CD14-positive monocyte (primary cell): ENCODE measurements around the gene WASHC4. TPM values are rescaled to one million over a fixed set of nuclear protein-coding genes. Genes with fewer than 3 reads are reported as not detected.

ENCODE experiments used
- DNase-seq, 3 donors: peaks; one replicate each; pipeline ENCODE4 v3.0.0-alpha.2; 2011 to 2022
- H2AFZ ChIP-seq: 2 replicates; pipeline ENCODE4 v1.6.0; 2012; ENCODE audit warnings: mild to moderate bottlenecking, low read depth, low read length, inconsistent platforms; ENCODE audit not compliant: insufficient read depth, poor library complexity, severe bottlenecking
- H3K27ac ChIP-seq, 2 donors: 1 replicate in 1 of 2; 2 replicates in 1 of 2; pipeline ENCODE4 v1.5.1; 2012 to 2013; ENCODE audit warnings: low read length in 2 of 2, control low read depth in 1 of 2, inconsistent platforms in 1 of 2, low read depth in 1 of 2, mild to moderate bottlenecking in 1 of 2
- H3K27me3 ChIP-seq, 2 donors: one replicate each; pipeline versions ENCODE4 v1.6.0 to v1.6.1; 2011 to 2013; ENCODE audit warnings: low read length in 2 of 2; ENCODE audit not compliant: control insufficient read depth in 2 of 2, insufficient read depth in 2 of 2
- H3K36me3 ChIP-seq, 2 donors: replicated peaks in 1 of 2; 1 replicate in 1 of 2; 2 replicates in 1 of 2; pipeline versions ENCODE4 v1.5.1 to v1.6.1; 2012 to 2013; ENCODE audit warnings: low read length in 2 of 2, control low read depth in 1 of 2, inconsistent platforms in 1 of 2, mild to moderate bottlenecking in 1 of 2; ENCODE audit not compliant: insufficient read depth in 2 of 2, control insufficient read depth in 1 of 2
- H3K4me1 ChIP-seq, 2 donors: 1 replicate in 1 of 2; 2 replicates in 1 of 2; pipeline versions ENCODE4 v1.5.1 to v1.6.1; 2012 to 2013; ENCODE audit warnings: low read length in 2 of 2, control low read depth in 1 of 2, inconsistent platforms in 1 of 2, mild to moderate bottlenecking in 1 of 2, moderate library complexity in 1 of 2; ENCODE audit not compliant: insufficient read depth in 2 of 2, control insufficient read depth in 1 of 2
- H3K4me2 ChIP-seq: replicated peaks from 2 replicates; pipeline ENCODE3; 2012; ENCODE audit warnings: low read length, moderate library complexity, mild to moderate bottlenecking; ENCODE audit not compliant: poor library complexity, severe bottlenecking; ENCODE audit errors: extremely low read depth
- H3K4me3 ChIP-seq, 3 experiments: fragments of 200-600 bp in 1 of 3; sonication (generic) in 1 of 3; replicated peaks in 1 of 3; 1 replicate in 2 of 3; 2 replicates in 1 of 3; pipeline ENCODE4 v1.5.1; 2011 to 2013; ENCODE audit warnings: low read length in 3 of 3, mild to moderate bottlenecking in 3 of 3, control low read depth in 2 of 3, low read depth in 2 of 3, inconsistent platforms in 1 of 3, moderate library complexity in 1 of 3
- H3K79me2 ChIP-seq: 2 replicates; pipeline ENCODE4 v1.6.0; 2012; ENCODE audit warnings: mild to moderate bottlenecking, control low read depth, inconsistent platforms, low read length, moderate library complexity; ENCODE audit not compliant: insufficient read depth
- H3K9ac ChIP-seq: 2 replicates; pipeline ENCODE4 v1.6.0; 2017; ENCODE audit warnings: low read length, mild to moderate bottlenecking; ENCODE audit not compliant: insufficient read depth, poor library complexity, severe bottlenecking
- H3K9me3 ChIP-seq, 2 donors: replicated peaks in 1 of 2; 1 replicate in 1 of 2; 2 replicates in 1 of 2; pipeline versions ENCODE4 v1.5.1 to v1.6.1; 2012 to 2013; ENCODE audit warnings: low read length in 2 of 2, control low read depth in 1 of 2; ENCODE audit not compliant: control insufficient read depth in 1 of 2, insufficient read depth in 1 of 2
- H4K20me1 ChIP-seq: 2 replicates; pipeline ENCODE4 v1.6.0; 2012; ENCODE audit warnings: mild to moderate bottlenecking, low read length, control low read depth, moderate library complexity; ENCODE audit not compliant: insufficient read depth
- H3K27ac Mint-ChIP-seq, 7 donors: one replicate each; pipeline ENCODE4 v1.8.0; 2020; ENCODE audit warnings: mild to moderate bottlenecking in 7 of 7, mixed read lengths in 7 of 7, moderate library complexity in 6 of 7, inconsistent platforms in 2 of 7
- H3K27me3 Mint-ChIP-seq, 3 donors: one replicate each; pipeline ENCODE4 v1.8.0; 2021 to 2022; ENCODE audit warnings: low read depth in 3 of 3, mild to moderate bottlenecking in 3 of 3, mixed read lengths in 3 of 3, moderate library complexity in 3 of 3, inconsistent platforms in 1 of 3
- H3K36me3 Mint-ChIP-seq, 2 donors: one replicate each; pipeline ENCODE4 v1.8.0; 2020; ENCODE audit warnings: mixed read lengths in 2 of 2, inconsistent platforms in 1 of 2, mild to moderate bottlenecking in 1 of 2
- H3K4me1 Mint-ChIP-seq: one replicate; pipeline ENCODE4 v1.8.0; 2020; ENCODE audit warnings: mild to moderate bottlenecking, mixed read lengths
- H3K4me3 Mint-ChIP-seq, 2 donors: one replicate each; pipeline ENCODE4 v1.8.0; 2020; ENCODE audit warnings: mild to moderate bottlenecking in 2 of 2, mixed read lengths in 2 of 2, moderate library complexity in 1 of 2
- H3K9me3 Mint-ChIP-seq, 7 donors: one replicate each; pipeline ENCODE4 v1.8.0; 2020 to 2022; ENCODE audit warnings: mixed read lengths in 7 of 7, mild to moderate bottlenecking in 6 of 7, moderate library complexity in 6 of 7, inconsistent platforms in 2 of 7
- WGBS: methylation state at CpG from one replicate; pipeline ENCODE4 v1.1.5; 2013; ENCODE audit warnings: missing lambda C conversion rate; ENCODE audit not compliant: insufficient coverage; 5-methylcytosine and 5-hydroxymethylcytosine counted together
- intact Hi-C, 2 donors: fragments of 100-400 bp; cut with micrococcal nuclease; formaldehyde crosslinking; loops; one replicate each; pipeline versions ENCODE4 v1.15.0 to v1.15.1; 2023
- polyA plus RNA-seq, 3 donors: library from polyadenylated mRNA; depleted of rRNA in 1 of 3; unstranded in 2 of 3; stranded (reverse) in 1 of 3; fragments of 300-500 nt in 2 of 3; fragments of >200 nt in 1 of 3; fragmentation: Illumina TruSeq in 2 of 3; gene quantifications; 1 replicate in 2 of 3; 2 replicates in 1 of 3; pipeline ENCODE4 v1.2.3, GENCODE V29; 2012 to 2021
- TF ChIP-seq, protein P1 (sequence below): fragments of 200-600 bp; IDR thresholded peaks from one replicate; pipeline ENCODE4 v1.8.0; 2022; ENCODE audit warnings: antibody characterized with exemption, mild to moderate bottlenecking

The WASHC4 gene
- polyA plus RNA-seq, 3 donors, result 62.6 to 95.3 (median 69.0) TPM

DNA sequence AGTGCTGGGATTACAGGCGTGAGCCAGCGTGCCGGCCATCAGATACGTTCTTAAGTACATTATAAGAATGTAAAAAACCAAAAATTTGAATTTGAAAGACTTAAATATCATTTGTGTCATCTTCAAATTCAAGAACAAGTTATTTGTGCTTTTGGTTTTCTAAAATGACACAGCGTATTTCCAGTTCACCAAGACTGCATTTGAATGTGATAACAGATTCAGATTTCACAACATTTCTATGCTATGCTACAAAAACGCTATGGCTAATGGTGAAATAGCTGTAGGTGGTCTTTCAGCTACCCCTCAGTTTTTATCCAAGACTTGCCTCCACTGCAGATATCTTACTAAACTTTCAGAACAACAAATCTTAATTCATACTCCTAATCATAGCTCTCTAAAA, 81.8 kb downstream of the WASHC4 start:
- Histone ChIP-seq H3K4me3 (no peak overlapping the region), H3K79me2 (no peaks in the 10 kb centered on the region), H3K27ac (no peak overlapping the region), H2AFZ (no peak overlapping the region), H3K36me3 (peaks cover 69 to 100% of the 10 kb centered on the region in 2 donors), H3K27me3 (no peaks in the 10 kb centered on the region), H3K9me3 (no peaks in the 10 kb centered on the region), H3K4me1 (no peaks in the 10 kb centered on the region), H3K9ac (no peak overlapping the region), H3K4me2 (no peak overlapping the region), H4K20me1 (peaks cover 82% of the 10 kb centered on the region)
- no peak overlapping the region for H3K27ac Mint-ChIP-seq
- TF ChIP-seq, protein P1, sequence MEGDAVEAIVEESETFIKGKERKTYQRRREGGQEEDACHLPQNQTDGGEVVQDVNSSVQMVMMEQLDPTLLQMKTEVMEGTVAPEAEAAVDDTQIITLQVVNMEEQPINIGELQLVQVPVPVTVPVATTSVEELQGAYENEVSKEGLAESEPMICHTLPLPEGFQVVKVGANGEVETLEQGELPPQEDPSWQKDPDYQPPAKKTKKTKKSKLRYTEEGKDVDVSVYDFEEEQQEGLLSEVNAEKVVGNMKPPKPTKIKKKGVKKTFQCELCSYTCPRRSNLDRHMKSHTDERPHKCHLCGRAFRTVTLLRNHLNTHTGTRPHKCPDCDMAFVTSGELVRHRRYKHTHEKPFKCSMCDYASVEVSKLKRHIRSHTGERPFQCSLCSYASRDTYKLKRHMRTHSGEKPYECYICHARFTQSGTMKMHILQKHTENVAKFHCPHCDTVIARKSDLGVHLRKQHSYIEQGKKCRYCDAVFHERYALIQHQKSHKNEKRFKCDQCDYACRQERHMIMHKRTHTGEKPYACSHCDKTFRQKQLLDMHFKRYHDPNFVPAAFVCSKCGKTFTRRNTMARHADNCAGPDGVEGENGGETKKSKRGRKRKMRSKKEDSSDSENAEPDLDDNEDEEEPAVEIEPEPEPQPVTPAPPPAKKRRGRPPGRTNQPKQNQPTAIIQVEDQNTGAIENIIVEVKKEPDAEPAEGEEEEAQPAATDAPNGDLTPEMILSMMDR, result no peak
- DNase-seq, result no peak
- peaks cover 71 to 84% of the 10 kb centered on the region in 2 donors for H3K36me3 Mint-ChIP-seq
- no peaks in the 10 kb centered on the region for H3K4me1 Mint-ChIP-seq
- peaks cover 0 to 3% (median 0%) of the 10 kb centered on the region in 7 donors for H3K9me3 Mint-ChIP-seq
- intact Hi-C loops, result no loop called here
- no CpG with 5 or more reads among the region's 6 CpGs for WGBS
- no peaks in the 10 kb centered on the region for H3K27me3 Mint-ChIP-seq
- no peak overlapping the region for H3K4me3 Mint-ChIP-seq

DNA sequence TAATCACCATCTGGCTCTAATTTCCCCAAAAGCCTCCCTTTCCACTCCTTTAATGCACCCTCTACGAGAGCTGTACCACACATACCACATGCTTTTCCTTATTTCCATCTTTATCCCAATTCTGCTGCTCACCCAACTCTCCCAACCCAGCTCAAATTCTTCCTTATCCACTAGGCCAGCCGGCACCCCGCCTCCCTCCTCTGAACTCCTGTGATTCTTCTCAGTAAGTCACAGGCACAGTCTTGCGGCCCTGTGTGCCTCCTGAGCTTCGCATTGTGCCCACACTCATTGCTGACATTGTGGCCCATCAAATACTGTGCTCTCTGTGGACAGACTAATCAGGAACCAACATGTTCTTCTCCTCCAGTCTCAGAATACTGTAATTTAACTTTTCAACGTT, 83.0 kb downstream of the WASHC4 start:
- Histone ChIP-seq H3K4me2 (no peak overlapping the region), H2AFZ (no peak overlapping the region), H3K27me3 (no peaks in the 10 kb centered on the region), H3K9ac (no peak overlapping the region), H3K9me3 (no peaks in the 10 kb centered on the region), H4K20me1 (peaks cover 70% of the 10 kb centered on the region), H3K36me3 (peaks cover 64 to 100% of the 10 kb centered on the region in 2 donors), H3K27ac (no peak overlapping the region), H3K4me3 (no peak overlapping the region), H3K79me2 (no peaks in the 10 kb centered on the region), H3K4me1 (no peaks in the 10 kb centered on the region)
- H3K4me3 Mint-ChIP-seq, result no peak overlapping the region
- TF ChIP-seq, protein P1, result no peak
- peak overlapping the region in 3 of 7 donors; percentile 25 to 38 (median 29) for H3K27ac Mint-ChIP-seq
- no peak for DNase-seq
- 93% methylated on average over 5 of the region's 6 CpGs for WGBS
- H3K9me3 Mint-ChIP-seq, result peaks cover 0 to 3% (median 0%) of the 10 kb centered on the region in 7 donors
- intact Hi-C loops, result no loop called here
- H3K27me3 Mint-ChIP-seq, result peaks cover 0 to under 1% (median 0%) of the 10 kb centered on the region in 3 donors
- H3K36me3 Mint-ChIP-seq, result peaks cover 63 to 84% of the 10 kb centered on the region in 2 donors
- H3K4me1 Mint-ChIP-seq, result no peaks in the 10 kb centered on the region
